Suprapubic skin (tissue), 4 donors: Measurements from ENCODE around the gene S100G. TPM values are rescaled to one million over a fixed set of nuclear protein-coding genes. Genes with fewer than 3 reads are reported as not detected.
"Not testable (repeated sequence)": the region's sequence is repeated elsewhere in the genome, so short reads cannot be mapped to it uniquely, and the experiment has no call there.

Experiments
- DNase-seq, 2 donors: peaks; one replicate each; pipeline ENCODE4 v3.0.0-alpha.2; 2019; ENCODE audit warnings: low spot score in 2 of 2
- H3K27ac ChIP-seq: fragments of 200-600 bp; sonication (generic); one replicate; pipeline ENCODE4 v1.5.1; 2019
- H3K27me3 ChIP-seq: fragments of 200-600 bp; sonication (generic); one replicate; pipeline ENCODE4 v1.5.1; 2019
- H3K36me3 ChIP-seq: fragments of 200-600 bp; sonication (generic); one replicate; pipeline ENCODE4 v1.5.1; 2019
- H3K4me1 ChIP-seq: fragments of 200-600 bp; sonication (generic); one replicate; pipeline ENCODE4 v1.5.1; 2019
- H3K4me3 ChIP-seq: fragments of 200-600 bp; sonication (generic); one replicate; pipeline ENCODE4 v1.5.1; 2019; ENCODE audit warnings: mild to moderate bottlenecking
- H3K9me3 ChIP-seq: fragments of 200-600 bp; sonication (generic); one replicate; pipeline ENCODE4 v1.5.1; 2019
- CTCF ChIP-seq, 2 donors: fragments of 200-600 bp in 1 of 2; fragments of 450-650 bp in 1 of 2; sonication (generic) in 1 of 2; IDR thresholded peaks; one replicate each; pipeline ENCODE4 v1.5.1; 2016 to 2019; ENCODE audit warnings: antibody characterized with exemption in 2 of 2, mild to moderate bottlenecking in 1 of 2, moderate library complexity in 1 of 2
- EP300 ChIP-seq: sonication (generic); formaldehyde crosslinking; IDR thresholded peaks from one replicate; pipeline ENCODE4 v1.6.1; 2017; ENCODE audit warnings: antibody characterized with exemption
- POLR2A ChIP-seq, 2 donors: fragments of 450-650 bp; IDR thresholded peaks; one replicate each; pipeline ENCODE4 v1.6.1; 2017; ENCODE audit warnings: antibody characterized with exemption in 2 of 2, mild to moderate bottlenecking in 2 of 2, moderate library complexity in 2 of 2
- POLR2AphosphoS5 ChIP-seq, 3 donors: sonication (generic); formaldehyde crosslinking; IDR thresholded peaks; one replicate each; pipeline ENCODE4 v1.6.1; 2017; ENCODE audit warnings: antibody characterized with exemption in 3 of 3
- WGBS: methylation state at CpG from one replicate; pipeline ENCODE4 v1.1.5; 2018; 5-methylcytosine and 5-hydroxymethylcytosine counted together
- total RNA-seq, 4 donors: library from RNA; depleted of rRNA; stranded (reverse); fragments of >200 nt; gene quantifications; one replicate each; pipeline ENCODE4 v1.1.0, GENCODE V29; 2016

Gene S100G
- total RNA-seq, 4 donors from 2014 or later, result not detected

GRCh38 chrX:16610121-16610621 lies 39.8 kb upstream of the S100G start:
- WGBS, result 88% methylated on average over 1 of the region's 1 CpG
- H3K4me1 ChIP-seq, result no peaks in the 10 kb centered on the region

GRCh38 chrX:16610654-16611053 lies 39.3 kb upstream of the S100G start:
- H3K27me3 ChIP-seq, DNase-seq, H3K9me3 ChIP-seq, H3K27ac ChIP-seq, H3K4me1 ChIP-seq, H3K36me3 ChIP-seq, H3K4me3 ChIP-seq: not testable (repeated sequence)
- 90% methylated on average over 3 of the region's 3 CpGs for WGBS

More at GRCh38 chrX:16610121-16610621, 39.8 kb upstream of the S100G start:
- no peak for DNase-seq
- Histone ChIP-seq H3K4me3 (no peak overlapping the region), H3K36me3 (no peaks in the 10 kb centered on the region), H3K9me3 (no peaks in the 10 kb centered on the region), H3K27me3 (no peaks in the 10 kb centered on the region), H3K27ac (no peak overlapping the region)
- TF ChIP-seq POLR2A (IDR thresholded peaks at IDR 0.05), result no peak

GRCh38 chrX:16612257-16612897 lies 37.6 kb upstream of the S100G start:
- TF ChIP-seq EP300 (no peak), POLR2A (IDR thresholded peaks at IDR 0.05) (no peak), CTCF (IDR thresholded peaks at IDR 0.05) (no peak), POLR2AphosphoS5 (IDR thresholded peaks at IDR 0.05) (no peak)
- Histone ChIP-seq H3K36me3 (no peaks in the 10 kb centered on the region), H3K4me1 (no peaks in the 10 kb centered on the region), H3K27me3 (no peaks in the 10 kb centered on the region), H3K4me3 (no peak overlapping the region), H3K27ac (no peak overlapping the region), H3K9me3 (no peaks in the 10 kb centered on the region)
- DNase-seq, result no peak
- 71% methylated on average over 6 of the region's 6 CpGs for WGBS

GRCh38 chrX:16617382-16617781 lies 32.6 kb upstream of the S100G start:
- DNase-seq, result no peak
- Histone ChIP-seq H3K27ac (no peak overlapping the region), H3K9me3 (no peaks in the 10 kb centered on the region), H3K4me1 (no peaks in the 10 kb centered on the region), H3K36me3 (no peaks in the 10 kb centered on the region), H3K27me3 (no peaks in the 10 kb centered on the region), H3K4me3 (no peak overlapping the region)
- WGBS, result 94% methylated on average over 1 of the region's 1 CpG
- TF ChIP-seq CTCF (IDR thresholded peaks at IDR 0.05), result no peak
- no peak for TF ChIP-seq EP300
- TF ChIP-seq POLR2A (IDR thresholded peaks at IDR 0.05), result no peak
- no peak for TF ChIP-seq POLR2AphosphoS5 (IDR thresholded peaks at IDR 0.05)

- TF ChIP-seq EP300, result no peak
- TF ChIP-seq CTCF (IDR thresholded peaks at IDR 0.05), result no peak
- TF ChIP-seq POLR2AphosphoS5 (IDR thresholded peaks at IDR 0.05), result no peak
- no peak for TF ChIP-seq POLR2A (IDR thresholded peaks at IDR 0.05)
- H3K4me3 ChIP-seq, result no peak overlapping the region
- H3K27ac ChIP-seq, result no peak overlapping the region
- H3K9me3 ChIP-seq, result no peaks in the 10 kb centered on the region
- 83% methylated on average over 1 of the region's 1 CpG for WGBS
- no peaks in the 10 kb centered on the region for H3K4me1 ChIP-seq
- DNase-seq, result no peak
- H3K27me3 ChIP-seq, result no peaks in the 10 kb centered on the region
- H3K36me3 ChIP-seq, result no peaks in the 10 kb centered on the region
Measured at GRCh38 chrX:16618422-16618821, 31.5 kb upstream of the S100G start.

GRCh38 chrX:16619024-16619423 lies 30.9 kb upstream of the S100G start:
- Histone ChIP-seq H3K36me3 (no peaks in the 10 kb centered on the region), H3K27me3 (no peaks in the 10 kb centered on the region), H3K4me3 (no peak overlapping the region), H3K9me3 (no peaks in the 10 kb centered on the region), H3K27ac (no peak overlapping the region), H3K4me1 (no peaks in the 10 kb centered on the region)
- TF ChIP-seq POLR2A (IDR thresholded peaks at IDR 0.05), result no peak
- TF ChIP-seq CTCF (IDR thresholded peaks at IDR 0.05), result no peak
- no peak for TF ChIP-seq EP300
- TF ChIP-seq POLR2AphosphoS5 (IDR thresholded peaks at IDR 0.05), result no peak
- WGBS, result 82% methylated on average over 2 of the region's 2 CpGs
- no peak for DNase-seq

GRCh38 chrX:16628511-16628910 lies 21.4 kb upstream of the S100G start:
- H3K4me1 ChIP-seq, DNase-seq, H3K9me3 ChIP-seq, H3K36me3 ChIP-seq, H3K4me3 ChIP-seq, H3K27me3 ChIP-seq, H3K27ac ChIP-seq: not testable (repeated sequence)
- WGBS, result 75% methylated on average over 6 of the region's 6 CpGs
